ENCODE measurements around the gene MDH2.
"Not testable (repeated sequence)": the region's sequence is repeated elsewhere in the genome, so short reads cannot be mapped to it uniquely, and the experiment has no call there.

The MDH2 gene

DNA sequence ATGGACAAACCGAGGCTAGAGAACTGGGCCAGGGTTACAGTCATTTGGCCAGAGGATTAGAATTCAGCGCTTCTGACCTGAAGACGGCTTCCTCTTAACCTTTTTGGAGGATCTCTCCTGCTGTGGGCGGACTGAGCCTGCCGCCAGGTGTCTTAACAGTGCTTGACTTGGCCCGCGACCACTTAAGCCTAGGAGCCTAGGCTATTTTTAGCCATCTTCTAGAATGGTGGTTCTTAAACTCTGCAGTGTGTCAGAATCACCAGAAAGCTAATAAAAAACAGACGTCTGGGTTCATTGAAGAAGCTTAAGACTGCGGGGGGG, 722 bp downstream of the MDH2 start:
- DNase-seq (ENCODE audit: low spot score): no peak

- DNase-seq (ENCODE audit: low spot score): no peak
Observed at GRCh38 chr7:76049295-76049694, 1.4 kb downstream of the MDH2 start.

GRCh38 chr7:76050545-76050944, 2.6 kb downstream of the MDH2 start:
- no peak for DNase-seq (ENCODE audit: low spot score)

- no peak for DNase-seq (ENCODE audit: low spot score)
Observed at GRCh38 chr7:76051840-76052239, 3.9 kb downstream of the MDH2 start.

GRCh38 chr7:76052681-76053080, 4.8 kb downstream of the MDH2 start:
- not testable (repeated sequence) for DNase-seq (ENCODE audit: low spot score)

- DNase-seq (ENCODE audit: low spot score): no peak
Observed at GRCh38 chr7:76053461-76053860, 5.6 kb downstream of the MDH2 start.

DNA sequence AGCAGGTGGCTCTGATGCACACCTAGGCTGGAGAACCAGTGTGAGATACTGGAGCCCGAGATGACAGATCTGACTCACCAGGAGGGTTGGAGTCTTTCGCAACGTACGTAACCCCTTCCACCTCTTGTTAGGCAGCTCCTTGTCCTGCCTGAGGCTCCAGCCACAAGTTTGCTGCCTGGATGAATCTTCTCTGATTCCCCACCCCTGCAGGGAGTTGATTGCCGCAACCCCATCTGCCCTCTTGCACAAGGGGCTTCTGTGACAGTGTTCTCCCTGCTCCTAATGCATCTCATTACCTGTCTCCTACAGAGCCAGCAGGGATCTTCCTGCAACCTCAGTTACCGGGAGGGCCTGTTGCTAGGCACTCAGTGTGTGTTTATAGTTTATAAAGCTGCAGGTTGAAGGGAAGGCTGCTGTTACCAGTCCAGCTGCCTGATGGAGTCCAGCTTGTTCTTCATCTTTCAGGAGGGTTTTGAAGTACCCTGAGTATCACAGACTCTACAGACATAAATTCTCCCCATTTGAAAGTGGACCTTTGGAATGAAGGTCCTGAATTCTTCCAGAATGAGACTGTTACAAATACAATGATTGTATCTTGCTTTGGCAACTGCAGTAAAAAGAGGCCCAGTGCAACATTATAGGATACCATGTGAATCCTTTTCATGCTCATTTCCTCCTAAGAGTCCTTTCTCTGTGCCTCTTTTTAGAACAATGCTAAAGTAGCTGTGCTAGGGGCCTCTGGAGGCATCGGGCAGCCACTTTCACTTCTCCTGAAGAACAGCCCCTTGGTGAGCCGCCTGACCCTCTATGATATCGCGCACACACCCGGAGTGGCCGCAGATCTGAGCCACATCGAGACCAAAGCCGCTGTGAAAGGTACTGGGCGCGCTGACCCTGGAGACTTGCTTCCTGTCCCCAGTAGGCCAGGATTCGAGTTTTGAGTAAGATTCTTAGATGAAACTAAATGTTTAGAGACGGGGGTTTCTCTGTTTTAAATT, 6.5 kb downstream of the MDH2 start:
- DNase-seq (ENCODE audit: low spot score): no peak

- no peak for DNase-seq (ENCODE audit: low spot score)
Observed at GRCh38 chr7:76056241-76056640, 8.3 kb downstream of the MDH2 start.

GRCh38 chr7:76057103-76057812, 9.4 kb downstream of the MDH2 start:
- DNase-seq (ENCODE audit: low spot score): no peak

- no peak for DNase-seq (ENCODE audit: low spot score)
Observed at GRCh38 chr7:76057813-76058145, 9.9 kb downstream of the MDH2 start.

DNA sequence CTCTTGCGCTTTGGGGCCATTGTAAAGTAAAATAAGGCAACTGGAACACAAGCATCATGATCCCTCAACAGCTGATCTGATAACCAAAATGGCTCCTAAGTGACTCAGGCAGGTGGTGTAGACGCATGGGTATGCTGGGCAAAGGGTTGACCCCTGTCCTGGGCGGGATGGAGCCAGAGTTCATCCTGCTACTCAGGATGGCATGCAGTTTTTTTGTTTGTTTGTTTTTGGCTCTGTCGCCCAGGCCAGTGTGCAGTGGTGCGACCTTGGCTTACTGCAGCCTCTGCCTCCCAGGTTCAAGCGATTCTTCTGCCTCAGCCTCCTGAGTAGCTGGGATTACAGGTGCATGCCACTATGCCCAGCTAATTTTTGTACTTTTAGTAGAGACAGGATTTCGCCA, 10.8 kb downstream of the MDH2 start:
- not testable (repeated sequence) for DNase-seq (ENCODE audit: low spot score)

DNA sequence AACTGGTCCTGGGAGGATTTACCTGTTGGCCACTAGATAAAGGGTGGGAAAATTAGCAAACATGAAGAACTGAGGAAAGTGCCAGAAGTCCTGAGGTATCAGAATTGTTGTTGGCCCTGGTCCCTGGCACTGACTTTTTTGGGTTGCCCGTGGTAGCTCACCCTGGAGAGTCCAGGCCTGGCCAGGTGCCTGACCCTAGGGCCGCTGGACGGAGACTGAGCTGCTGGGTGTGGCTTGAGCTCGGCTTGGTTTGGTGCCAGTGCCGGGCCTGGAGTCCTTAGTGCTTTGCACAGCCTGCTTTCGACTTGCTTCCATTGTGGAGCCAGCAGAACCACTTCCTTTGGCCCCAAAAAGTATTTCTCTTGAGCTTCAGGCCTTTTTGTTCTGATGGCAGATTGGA, 12.9 kb downstream of the MDH2 start:
- no peak for DNase-seq (ENCODE audit: low spot score)

- no peak for DNase-seq (ENCODE audit: low spot score)
Observed at GRCh38 chr7:76062254-76062653, 14.3 kb downstream of the MDH2 start.

GRCh38 chr7:76063114-76063513, 15.2 kb downstream of the MDH2 start:
- DNase-seq (ENCODE audit: low spot score): no peak

GRCh38 chr7:76063525-76063924, 15.6 kb downstream of the MDH2 start:
- DNase-seq (ENCODE audit: low spot score): no peak

DNA sequence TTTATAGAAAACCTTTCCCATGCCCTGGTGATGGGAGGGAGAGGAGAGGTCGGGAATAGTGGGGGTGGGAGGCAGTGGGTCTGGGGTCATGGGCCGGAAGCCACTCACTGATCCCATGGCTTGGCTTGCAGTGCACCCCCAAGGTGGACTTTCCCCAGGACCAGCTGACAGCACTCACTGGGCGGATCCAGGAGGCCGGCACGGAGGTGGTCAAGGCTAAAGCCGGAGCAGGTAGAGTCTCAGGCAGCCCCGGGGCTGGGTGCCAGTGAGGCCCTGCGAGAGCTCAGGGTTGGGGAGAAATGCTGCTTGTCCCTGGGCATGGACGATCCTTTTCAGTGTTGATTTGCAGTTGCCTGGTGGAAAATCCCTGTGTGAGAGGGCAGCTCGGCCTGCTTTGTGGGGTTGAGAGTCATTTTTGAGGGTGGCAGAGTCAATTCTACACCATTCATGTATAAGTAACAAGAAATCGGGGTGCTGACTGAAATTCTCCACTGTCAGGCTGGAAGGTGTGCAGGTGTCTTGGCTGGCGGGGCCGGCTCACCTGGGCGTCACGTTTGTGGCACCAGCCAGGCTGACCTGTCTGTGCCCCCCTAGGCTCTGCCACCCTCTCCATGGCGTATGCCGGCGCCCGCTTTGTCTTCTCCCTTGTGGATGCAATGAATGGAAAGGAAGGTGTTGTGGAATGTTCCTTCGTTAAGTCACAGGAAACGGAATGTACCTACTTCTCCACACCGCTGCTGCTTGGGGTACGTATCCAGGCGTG, 16.5 kb downstream of the MDH2 start:
- DNase-seq (ENCODE audit: low spot score): no peak

DNA sequence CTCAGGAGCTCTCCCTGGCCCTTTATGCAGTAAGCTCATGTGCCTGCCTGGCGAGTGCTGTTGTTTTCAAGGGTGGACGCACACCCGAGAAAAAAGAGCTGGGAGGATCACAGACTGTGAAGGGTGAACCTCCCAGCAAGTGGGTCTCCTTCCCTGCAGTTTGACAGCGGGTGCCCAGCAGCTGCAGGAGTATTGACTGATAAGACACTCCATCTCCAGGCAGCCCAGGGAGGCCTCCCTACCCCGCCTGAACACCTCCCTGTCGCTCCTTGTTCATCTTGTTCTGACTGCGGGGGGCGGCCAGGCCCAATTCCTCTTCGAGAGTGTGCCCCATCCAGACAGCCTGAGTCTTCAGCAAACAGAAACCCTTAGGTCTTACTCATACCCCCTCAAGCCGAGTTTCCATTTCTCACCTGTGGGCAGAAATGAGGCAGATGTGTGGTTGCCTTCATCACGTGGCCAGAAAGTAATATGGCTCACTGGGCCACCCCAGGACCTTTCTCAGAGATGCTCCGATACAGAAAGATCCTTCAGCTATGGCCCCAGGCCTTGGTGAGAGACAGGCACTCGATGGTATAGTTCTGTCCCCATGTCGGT, 17.2 kb downstream of the MDH2 start:
- DNase-seq (ENCODE audit: low spot score): no peak

DNA sequence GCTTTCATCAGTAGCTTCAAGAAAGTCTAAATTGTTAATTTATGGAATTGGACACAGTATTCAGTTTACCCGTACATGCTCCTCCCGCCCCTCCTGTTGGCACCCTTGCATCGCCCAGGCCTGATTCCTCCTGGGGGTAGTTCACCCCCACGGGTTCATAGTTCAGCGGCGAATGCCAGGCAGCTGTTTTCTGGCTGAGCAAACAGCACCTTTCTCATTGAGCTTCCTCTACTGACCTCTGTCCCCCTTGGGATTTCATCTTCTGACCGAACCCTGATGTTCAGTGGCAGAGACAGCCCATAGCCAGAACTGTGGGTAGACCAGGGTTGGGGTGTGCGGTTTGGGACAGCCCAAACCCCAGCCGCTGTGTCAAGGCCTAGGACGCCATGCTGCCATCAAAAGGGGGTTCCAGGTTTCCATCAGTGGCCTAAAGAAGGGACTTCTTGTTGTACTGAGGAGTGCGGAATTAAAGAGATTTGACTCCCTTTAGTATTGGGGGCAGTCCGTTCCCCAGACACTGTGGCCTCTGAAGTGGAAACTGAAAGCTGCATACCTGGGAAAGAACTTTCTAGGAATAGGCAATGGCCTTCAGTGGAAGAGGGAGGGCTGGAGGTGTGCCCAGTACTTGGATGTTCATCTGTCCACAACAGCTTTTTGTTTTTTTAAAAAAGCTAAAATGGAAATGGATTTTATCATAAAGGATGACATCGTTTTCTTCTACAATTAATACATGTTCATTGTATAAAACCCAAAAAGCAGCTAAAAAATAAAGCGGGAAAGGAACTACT, 19.0 kb downstream of the MDH2 start:
- DNase-seq (ENCODE audit: low spot score): no peak

DNA sequence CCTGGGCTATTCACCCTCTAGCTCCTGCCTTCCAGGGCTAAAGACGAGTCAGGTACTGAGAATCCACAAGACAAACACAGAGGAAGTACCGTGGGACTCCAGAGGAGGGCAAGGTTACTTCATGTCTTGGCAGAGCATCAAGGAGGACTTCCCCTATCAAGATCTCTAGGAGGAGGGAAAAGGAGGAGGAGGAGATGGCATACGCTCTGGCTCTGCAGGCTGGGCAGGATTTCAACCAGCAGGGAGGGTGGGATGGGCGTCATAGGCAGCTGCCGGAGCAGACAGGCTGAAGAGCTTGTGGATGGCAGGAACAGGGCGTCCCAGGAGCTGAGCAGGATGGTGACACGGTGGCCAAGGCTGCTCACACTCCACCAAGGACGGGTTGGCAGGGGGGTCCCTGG, 21.3 kb downstream of the MDH2 start:
- DNase-seq (ENCODE audit: low spot score): no peak

DNA sequence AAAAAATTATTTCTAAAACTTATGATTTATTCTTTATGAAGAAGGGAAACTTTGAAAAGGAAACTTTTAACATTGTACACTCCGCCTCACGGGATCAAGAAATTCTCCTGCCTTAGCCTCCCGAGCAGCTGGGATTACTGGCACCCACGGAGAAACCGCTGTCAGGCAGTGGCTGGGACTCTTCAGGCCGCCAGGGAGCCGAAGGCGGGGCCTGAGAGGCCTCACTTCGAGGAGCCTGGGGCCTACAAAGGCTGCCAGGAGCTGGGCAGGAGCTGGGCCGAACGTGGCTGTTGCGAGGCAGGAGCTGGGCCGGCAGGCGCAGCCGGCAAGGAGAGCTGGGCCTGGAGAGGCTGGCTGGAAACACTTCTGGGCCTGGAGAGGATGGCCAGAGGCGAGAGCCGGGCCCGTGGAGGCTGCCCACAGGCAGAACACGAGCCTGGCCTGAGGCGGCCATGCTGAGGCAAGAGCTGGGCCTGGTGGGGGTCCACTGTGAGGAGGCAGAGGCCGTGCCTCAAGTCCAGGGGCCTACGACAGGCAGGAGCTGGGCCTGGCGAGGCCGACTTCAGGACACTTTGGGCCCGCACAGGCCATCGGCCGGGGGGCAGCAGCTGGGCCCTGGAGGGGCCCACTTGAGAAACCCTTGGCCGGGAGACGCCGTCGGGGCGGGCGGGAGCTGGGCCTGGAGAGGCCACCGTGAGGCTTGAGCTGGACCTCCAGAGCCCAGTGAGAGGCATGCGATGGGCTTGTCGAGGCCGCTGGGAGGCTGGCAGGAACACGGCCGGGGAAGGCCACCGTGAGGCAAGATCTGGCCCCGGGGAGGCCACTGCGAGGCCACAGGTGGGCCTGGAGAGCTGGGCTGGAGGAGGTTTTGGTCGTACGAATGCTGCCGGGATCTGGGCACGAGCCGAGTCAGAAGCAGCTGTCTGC, 23.7 kb downstream of the MDH2 start:
- DNase-seq (ENCODE audit: low spot score): no peak

Measured in HuH-7.5 (cell line).